ENCODE data around the gene TMEM147.

Gene TMEM147

DNA sequence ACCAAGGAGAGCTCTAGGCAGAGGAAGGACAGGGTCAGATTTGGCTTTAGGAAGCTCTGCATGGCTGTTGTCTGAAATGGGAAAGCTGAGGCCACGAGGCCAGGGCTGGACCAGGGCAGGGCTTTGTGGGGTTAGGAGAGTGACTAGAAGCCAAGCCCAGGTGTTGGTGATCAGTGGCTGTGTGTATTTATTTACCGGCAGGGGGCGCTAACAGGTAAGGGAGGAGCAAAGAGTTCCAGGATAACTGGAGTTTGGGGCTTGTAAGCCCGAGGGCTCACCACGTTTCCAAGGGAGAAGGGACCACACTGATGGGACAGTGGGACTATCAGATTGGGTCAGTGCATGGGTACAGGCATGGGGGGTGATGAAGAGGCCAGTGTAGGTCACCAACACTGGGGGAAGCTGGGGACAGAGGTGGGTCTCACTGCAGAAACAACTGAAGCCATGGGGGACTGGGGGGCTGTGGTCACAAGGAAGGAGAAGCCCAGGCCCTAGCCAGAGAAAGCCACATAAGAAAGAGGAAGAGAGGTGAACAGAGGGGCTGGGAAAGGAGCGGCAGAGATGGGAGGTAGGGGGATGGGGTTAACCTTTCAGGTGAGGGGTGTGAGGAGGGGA lies 3.9 kb downstream of the TMEM147 start:
- DNase-seq = peak; percentile 22

DNA sequence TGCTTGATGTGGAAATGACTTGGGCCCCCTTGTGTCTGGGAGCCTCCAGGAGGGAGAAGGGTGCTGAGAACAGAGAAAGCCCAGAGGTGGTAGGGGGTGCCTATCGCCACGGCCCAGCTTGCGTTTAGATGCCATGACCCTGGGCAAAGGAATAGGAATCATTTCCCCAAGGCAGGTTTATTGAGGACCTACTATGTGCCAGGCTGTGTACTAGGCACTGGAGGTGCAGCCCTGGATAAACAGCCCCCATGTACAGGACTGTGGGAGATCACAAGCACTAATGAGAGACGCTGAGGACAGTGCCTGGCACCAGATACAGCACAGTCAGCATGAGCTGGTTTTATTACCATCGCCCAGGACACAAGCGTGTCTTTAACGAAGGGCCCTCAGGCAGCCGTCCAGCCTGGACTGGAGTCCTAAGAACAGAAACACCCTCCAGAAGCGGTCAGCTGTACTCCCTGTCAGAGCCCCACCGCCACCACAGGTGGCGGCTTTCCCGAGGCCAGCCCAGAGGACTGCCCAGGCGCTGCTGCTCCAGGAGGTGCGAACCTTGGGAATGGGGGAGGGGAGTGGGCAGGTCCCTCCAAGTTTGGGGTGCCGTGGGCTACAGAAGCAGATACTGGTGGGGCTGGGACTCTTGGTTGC lies 4.6 kb downstream of the TMEM147 start:
- DNase-seq = no peak

DNA sequence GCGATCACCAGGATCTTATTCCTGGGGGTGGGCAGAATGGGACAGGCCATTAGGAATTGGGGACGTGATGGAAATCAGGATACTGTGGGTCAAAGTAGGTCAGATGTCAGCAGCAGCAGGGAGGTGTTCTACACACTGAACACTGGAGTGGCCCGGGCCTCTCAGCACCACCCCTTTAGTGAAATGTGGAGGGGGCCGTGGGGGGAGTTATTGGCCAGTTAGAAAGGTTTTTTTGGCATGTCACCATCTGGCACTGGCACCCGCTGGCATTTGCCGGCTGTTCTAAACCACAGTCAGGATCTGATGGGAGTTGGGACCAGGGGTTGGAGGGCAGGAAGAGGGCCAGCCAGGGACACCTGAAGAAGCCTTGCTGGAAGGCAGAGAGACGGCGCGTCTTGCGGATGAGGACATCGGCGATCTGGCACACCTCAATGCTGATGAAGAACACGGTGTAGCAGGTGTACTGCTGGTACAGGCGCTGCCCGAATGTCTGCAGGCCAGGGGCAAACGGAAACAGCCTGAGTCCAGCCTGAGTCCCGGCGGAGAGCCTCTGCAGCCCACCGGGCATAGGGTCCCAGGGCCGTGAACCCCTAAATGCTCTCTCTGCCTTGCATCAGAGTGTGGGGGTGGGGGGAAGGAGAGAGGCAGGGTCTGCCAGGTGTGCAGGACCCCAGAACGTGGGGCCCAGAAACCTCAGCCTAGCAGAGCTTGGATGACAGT lies 5.8 kb downstream of the TMEM147 start:
- DNase-seq = no peak

DNA sequence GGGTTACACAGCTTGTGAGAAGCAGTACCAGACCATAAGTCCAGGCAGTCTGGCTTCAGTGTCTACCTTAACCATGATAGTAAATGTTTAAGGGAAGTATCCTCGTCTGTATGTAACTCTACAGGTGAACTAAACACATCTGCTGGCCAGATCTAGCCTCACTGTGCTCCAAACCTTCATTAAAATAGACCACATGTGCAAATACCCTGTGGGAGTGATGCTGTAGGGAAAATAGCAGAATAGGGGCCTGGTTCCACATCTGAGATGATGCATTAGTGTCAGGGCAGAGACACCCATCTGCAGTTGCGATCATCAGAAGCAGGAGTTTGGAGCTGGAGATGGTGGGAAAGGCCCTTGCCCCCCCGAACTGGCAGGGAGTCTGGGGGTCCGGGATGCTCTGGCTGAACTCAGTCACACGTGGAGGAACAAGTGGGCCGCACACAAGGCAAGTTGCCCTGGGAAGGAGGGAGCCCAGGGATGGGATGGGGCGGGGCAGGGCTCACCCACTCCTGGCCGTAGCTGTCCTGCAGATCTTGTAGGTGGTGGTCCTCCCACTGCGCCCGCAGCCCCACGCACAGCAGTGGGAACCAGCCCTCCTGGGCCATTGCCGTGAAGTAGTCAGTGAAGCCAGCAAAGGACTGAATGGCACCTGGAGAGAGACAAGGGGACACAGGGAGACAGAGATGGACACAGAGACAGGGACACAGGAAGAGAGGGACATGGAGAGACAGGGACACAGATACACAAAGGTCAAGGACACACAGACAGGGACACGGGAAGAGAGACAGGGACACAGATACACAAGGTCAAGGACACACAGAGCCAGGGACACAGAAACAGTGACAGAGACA lies 7.3 kb downstream of the TMEM147 start:
- DNase-seq = no peak

DNA sequence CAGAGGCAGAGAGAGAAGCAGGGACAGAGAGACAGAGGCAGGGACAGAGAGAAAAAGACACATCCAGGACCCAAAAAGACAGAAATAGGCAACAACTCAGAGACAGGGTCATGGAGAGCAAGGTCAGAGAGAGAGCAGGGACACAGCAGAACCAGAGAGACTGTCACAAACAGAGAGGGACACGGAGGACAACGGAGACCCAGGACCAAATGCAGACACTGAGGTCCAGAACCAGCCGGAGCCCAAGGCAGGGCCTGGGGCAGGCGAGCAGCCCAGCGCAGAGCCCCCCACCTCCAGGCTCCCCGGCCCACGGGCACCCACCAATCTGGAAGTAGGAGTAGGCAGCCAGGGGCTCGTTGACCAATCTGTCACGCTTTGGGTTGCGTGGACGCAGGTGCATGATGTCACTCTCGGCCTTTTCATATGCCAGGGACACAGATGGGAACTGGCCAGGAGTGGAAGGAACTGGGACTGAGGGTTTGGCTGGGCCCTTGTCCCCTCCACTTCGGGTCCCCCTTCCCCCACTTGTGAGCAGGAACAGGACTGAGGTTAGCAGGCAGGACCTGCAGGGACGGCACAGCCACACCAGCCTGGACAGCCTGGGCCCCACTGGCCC lies 8.1 kb downstream of the TMEM147 start:
- no peak for DNase-seq

DNA sequence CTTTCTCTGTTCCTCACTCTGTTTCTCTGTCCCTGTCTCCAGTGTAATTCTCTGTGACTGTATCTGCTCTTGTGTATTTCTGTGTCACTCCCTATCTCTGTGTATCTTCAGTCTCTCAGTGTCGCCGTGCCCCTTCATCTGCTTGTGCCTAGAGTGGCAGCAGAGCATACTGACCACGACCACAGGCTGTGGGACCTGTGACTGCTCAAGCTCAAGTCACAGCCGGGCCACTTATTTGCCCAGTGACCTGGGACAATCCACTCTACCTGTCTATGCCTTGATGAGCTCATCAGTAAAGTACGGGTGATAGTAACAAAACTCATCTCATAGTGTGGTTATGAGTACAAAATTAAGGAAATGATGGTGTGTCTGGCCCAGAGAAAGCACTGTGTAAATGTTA lies 8.7 kb downstream of the TMEM147 start:
- no peak for DNase-seq

DNA sequence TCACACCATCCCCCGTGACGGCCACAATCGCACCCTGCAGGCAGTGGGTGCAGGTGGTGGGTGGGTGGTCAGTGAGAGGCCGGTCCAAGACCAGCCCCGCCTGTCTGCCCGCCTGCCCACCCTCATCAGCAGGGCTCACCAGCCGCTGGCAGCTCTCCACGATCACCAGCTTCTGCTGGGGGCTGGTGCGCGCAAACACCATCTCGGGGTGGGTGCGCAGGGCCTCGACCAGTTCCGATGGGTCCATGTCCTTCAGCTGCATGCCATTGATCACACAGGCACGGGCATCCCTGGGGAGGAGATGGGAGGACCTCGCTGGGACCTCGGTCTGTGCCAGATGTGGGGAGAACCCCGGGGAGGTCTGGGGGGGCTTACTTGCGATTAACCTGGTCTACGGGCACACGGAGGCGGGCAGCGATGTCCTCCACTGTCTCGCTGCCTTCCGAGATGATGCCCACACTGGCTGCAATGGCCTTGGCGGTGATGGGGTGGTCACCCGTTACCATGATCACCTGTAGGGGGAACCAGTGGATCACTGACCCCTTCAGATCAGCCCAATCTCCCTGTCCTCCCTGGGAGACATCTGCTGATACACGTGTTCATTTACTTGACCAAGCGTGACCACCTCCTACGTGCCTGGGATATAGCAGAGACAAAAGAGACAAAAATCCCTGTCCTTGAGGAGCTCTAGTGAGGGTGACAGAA lies 10.0 kb downstream of the TMEM147 start:
- DNase-seq = no peak

- DNase-seq = no peak
Measured at GRCh38 chr19:35556025-35556590, 10.7 kb downstream of the TMEM147 start.

GRCh38 chr19:35556846-35557538 lies 11.6 kb downstream of the TMEM147 start:
- DNase-seq = no peak

DNA sequence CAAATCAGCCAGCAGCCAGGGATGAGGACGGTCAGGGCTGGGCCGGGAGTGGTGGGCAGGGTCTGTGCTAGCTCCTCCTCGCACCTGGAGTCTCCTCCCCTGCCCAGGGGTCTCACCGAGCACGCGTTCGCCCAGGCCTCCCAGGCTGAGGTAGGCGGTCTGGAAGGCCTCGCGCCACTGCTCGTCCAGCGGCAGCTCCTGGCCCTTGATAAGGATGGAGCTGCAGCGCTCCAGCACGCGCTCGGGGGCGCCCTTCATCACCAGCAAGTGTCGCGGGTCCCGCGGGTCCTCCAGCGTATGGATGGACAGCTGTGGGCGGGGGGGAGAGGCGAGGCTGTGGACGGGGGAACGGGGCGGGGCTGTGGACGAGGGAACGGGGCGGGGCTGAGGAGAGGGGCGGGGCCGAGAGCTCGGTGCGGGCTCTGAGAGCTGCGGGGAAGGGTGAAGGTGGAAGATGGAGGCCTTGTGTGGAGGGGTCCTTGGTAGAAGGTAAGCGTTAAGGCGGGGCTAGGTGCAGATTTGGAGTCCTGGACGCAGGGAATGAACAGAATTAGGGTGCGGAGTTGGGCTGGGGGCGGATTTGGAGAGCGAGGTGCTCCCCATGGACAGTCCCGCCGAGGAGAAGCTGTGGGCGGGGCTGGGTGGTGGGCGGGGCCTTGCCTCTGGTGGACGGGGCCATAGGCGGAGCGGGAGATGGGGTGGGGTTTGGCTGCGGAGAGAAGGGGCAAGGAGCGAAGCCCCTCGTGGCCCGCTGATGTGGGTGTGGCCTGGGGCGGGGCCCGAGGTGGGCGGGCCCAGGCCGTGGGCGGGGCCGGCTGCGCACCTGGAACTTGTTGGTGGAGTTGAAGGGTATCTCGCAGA lies 12.3 kb downstream of the TMEM147 start:
- DNase-seq = no peak

GRCh38 chr19:35558400-35559280 lies 13.2 kb downstream of the TMEM147 start:
- DNase-seq = no peak

DNA sequence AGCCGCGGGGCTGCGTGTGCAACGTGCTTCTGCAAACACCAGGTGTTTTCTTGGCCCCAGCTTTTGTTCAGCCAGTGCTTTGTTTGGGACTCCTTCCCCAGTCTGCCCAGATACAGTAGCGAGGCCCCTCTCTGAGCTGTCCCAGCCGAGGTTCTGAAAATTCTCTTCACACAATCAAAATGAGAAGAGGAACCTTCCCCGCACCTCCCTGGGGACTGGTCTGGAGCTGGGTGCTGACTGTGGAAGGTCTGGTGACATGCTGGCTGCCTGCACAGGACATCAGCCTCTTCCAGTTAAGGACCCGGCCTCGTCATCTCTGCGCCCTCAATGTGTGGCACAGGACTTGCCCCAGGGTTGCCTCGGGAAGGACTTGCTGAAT lies 13.8 kb downstream of the TMEM147 start:
- no peak for DNase-seq

GRCh38 chr19:35559781-35560180 lies 14.4 kb downstream of the TMEM147 start:
- no peak for DNase-seq

DNA sequence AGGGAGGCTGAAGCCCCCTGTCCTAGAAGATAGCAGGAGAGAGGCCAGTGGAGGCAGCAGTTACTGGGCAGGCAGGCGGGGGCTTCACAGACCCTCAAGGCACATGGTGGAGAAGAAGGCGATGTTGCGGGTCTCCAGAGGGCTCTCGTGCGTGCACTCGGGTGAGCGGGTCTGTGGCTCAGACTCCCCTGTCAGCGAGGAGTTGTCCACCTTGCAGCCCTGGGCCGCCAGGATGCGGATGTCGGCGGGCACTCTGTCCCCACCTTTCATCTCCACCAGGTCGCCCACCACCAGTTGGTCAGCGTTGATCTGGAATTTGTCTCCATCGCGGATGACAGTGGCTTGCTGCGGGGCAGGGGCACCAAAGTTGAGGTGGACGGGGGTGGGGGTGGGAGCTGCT lies 14.8 kb downstream of the TMEM147 start:
- no peak for DNase-seq

DNA sequence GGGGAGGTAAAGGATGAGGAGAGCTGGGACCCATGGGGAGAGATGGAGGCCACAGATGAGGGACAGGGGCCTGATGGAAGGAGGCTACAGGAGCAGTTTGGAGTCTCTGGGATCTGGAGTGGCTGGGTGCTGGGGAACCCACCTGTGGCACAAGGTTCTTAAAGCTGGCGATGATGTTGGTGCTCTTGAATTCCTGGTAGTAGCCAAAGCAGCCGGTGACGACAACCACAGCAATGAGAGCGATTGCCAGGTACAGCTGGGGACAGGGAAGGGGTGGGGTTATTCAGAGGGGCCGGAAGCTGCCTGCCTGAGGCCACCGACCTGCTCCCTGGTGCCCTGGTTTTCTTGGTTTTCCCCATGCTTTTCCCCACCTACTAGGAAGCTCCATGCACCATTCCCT lies 15.3 kb downstream of the TMEM147 start:
- DNase-seq = no peak

- no peak for DNase-seq
Measured at GRCh38 chr19:35561436-35561835, 16.0 kb downstream of the TMEM147 start.

- DNase-seq = no peak
Measured at GRCh38 chr19:35562336-35562735, 16.9 kb downstream of the TMEM147 start.

DNA sequence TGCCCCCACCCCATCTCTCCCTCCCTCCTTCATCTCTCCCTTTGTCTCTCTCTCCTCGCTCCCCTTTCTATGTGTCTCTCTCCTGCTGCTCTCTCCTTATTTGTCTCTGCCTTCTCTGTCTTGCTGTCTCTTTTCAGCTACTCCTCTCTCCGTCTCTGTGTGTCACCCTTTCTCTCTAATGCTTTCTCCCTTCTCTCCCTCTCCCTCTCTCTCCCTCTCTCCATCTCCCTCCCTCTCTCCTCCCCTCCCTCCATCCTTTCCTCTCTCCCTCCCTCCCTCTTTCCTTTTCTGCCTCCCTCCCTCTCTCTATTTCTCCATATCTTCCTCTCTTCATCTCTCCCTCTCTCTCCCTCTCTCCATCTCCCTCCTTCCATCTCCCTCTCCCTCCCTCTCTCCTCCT lies 17.4 kb downstream of the TMEM147 start:
- DNase-seq = no peak

- DNase-seq = no peak
Measured at GRCh38 chr19:35563207-35563829, 17.9 kb downstream of the TMEM147 start, which contains the start of gene ATP4A. TSS of gene ATP4A (minus strand) at chr19:35563658. CDS start at chr19:35563629, 29 bp downstream.
